Keratinocyte (primary cell): ENCODE results near the gene FOSB.

Experiments used
- CTCF ChIP-seq, 3 experiments: IDR thresholded peaks in 1 of 3; conservative IDR thresholded peaks in 1 of 3; optimal IDR thresholded peaks in 1 of 3; 2 replicates in 2 of 3; 3 replicates in 1 of 3; pipeline versions ENCODE3 to v1.5.1; 2011; ENCODE audit warnings: low read length in 3 of 3, mild to moderate bottlenecking in 3 of 3, moderate library complexity in 2 of 3, control low read depth in 1 of 3, inconsistent platforms in 1 of 3; ENCODE audit not compliant: insufficient read depth in 2 of 3; ENCODE audit errors: extremely low read depth in 1 of 3
- EZH2 ChIP-seq: IDR thresholded peaks from one replicate; pipeline ENCODE4 v1.6.1; 2012; ENCODE audit warnings: inconsistent platforms, mild to moderate bottlenecking, low read length, moderate library complexity

GRCh38 chr19:45467115-45467455 lies 711 bp upstream of the FOSB start:
- TF ChIP-seq CTCF (optimal IDR thresholded peaks at IDR 0.05 in 1 of 3, IDR thresholded peaks at IDR 0.05 in 1 of 3, conservative IDR thresholded peaks at IDR 0.05 in 1 of 3; ENCODE audit: extremely low read depth in 1 of 3, insufficient read depth in 2 of 3, low read length in 3 of 3) (no peak), EZH2 (no peak)
